HEK293T (cell line): Measurements from ENCODE around the gene LRRC45.

ENCODE experiments used
- ARNT ChIP-seq: fragments of 450-650 bp; IDR thresholded peaks from 2 replicates; pipeline ENCODE4 v1.6.1; 2017; ENCODE audit warnings: mild to moderate bottlenecking
- BHLHE40 ChIP-seq: fragments of 450-650 bp; IDR thresholded peaks from 2 replicates; pipeline ENCODE4 v1.6.1; 2016; ENCODE audit warnings: mild to moderate bottlenecking, moderate library complexity, borderline replicate concordance
- ELF4 ChIP-seq: fragments of 450-650 bp; IDR thresholded peaks from 2 replicates; pipeline ENCODE4 v1.6.1; 2017; ENCODE audit warnings: antibody characterized with exemption
- FOXA1 ChIP-seq: fragments of 450-650 bp; IDR thresholded peaks from 2 replicates; pipeline ENCODE4 v1.6.1; 2016; ENCODE audit warnings: mild to moderate bottlenecking
- FOXK2 ChIP-seq: fragments of 450-650 bp; IDR thresholded peaks from 2 replicates; pipeline ENCODE4 v1.6.1; 2016; ENCODE audit warnings: mild to moderate bottlenecking
- FOXM1 ChIP-seq: fragments of 450-650 bp; IDR thresholded peaks from 2 replicates; pipeline ENCODE4 v1.6.1; 2017; ENCODE audit warnings: mild to moderate bottlenecking, borderline replicate concordance
- HDGF ChIP-seq: fragments of 450-650 bp; IDR thresholded peaks from 2 replicates; pipeline ENCODE4 v1.6.1; 2017; ENCODE audit warnings: antibody characterized with exemption, borderline replicate concordance
- LEF1 ChIP-seq: fragments of 450-650 bp; IDR thresholded peaks from 2 replicates; pipeline ENCODE4 v1.6.1; 2017; ENCODE audit warnings: mild to moderate bottlenecking, borderline replicate concordance
- NFRKB ChIP-seq: fragments of 450-650 bp; IDR thresholded peaks from 2 replicates; pipeline ENCODE4 v1.6.1; 2016; ENCODE audit warnings: mild to moderate bottlenecking, moderate library complexity
- SP1 ChIP-seq: fragments of 450-650 bp; IDR thresholded peaks from 2 replicates; pipeline ENCODE4 v1.6.1; 2017
- SUZ12 ChIP-seq: fragments of 450-650 bp; IDR thresholded peaks from 2 replicates; pipeline ENCODE4 v1.6.1; 2016; ENCODE audit warnings: mild to moderate bottlenecking
- TARDBP ChIP-seq: fragments of 450-650 bp; IDR thresholded peaks from 2 replicates; pipeline ENCODE4 v1.6.1; 2016
- ZNF384 ChIP-seq: fragments of 450-650 bp; IDR thresholded peaks from 2 replicates; pipeline ENCODE4 v1.6.1; 2016
- TF ChIP-seq, protein P1 (sequence below): fragments of 450-650 bp; IDR thresholded peaks from 2 replicates; pipeline ENCODE4 v1.6.1; 2016

DNA sequence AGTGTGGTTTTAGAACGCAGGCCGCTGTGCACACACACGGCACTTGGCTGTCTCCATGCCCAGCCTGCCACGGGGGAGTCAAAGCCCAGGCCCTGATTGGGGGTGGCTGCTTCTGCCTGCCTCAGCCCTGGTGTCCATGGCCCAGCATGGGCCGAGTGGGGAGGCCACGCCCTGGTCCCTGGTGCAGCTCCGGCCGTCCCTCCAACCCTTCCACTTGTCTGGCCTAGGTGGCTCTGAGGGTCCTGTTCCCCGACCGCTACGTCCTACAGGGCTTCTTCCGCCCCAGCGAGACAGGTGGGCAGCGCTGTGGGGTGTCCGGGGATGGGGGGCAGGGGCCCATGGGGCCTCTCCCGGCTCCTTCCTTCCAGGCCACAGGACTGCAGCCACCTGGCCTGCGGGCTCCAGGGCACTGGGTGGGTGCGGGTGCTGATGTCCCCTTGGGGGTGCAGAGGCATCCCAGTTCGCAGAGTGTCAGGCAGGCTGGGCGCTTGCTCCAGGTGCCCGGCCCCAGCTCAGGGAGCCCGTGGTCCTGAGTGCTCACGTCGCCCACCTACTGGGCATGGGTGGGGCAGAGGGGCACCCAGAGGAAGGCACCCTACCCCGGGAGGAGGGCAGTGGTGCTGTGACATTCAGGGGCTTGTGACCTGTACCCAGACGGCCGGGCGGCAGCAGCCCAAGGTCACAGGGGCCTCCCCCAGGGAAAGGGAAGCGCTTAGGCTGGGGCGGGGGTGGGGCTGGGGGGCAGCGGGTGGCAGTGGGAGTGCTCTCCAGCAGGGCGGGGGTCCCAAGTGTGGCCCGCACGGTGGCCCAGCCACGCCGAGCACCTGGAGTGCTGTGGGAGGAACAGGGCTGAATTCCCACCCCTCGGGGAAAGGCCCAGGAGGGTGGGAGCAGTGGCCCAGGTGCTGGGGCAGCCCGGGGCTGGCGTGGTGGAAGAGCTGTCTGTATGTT, 12.3 kb upstream of the LRRC45 start:
- TF ChIP-seq TARDBP (no peak), ARNT (no peak), SUZ12 (no peak), FOXM1 (no peak), BHLHE40 (no peak), HDGF (no peak), FOXK2 (no peak), SP1 (no peak), ELF4 (no peak), FOXA1 (no peak), ZNF384 (no peak), NFRKB (no peak), LEF1 (no peak)
- TF ChIP-seq, protein P1, sequence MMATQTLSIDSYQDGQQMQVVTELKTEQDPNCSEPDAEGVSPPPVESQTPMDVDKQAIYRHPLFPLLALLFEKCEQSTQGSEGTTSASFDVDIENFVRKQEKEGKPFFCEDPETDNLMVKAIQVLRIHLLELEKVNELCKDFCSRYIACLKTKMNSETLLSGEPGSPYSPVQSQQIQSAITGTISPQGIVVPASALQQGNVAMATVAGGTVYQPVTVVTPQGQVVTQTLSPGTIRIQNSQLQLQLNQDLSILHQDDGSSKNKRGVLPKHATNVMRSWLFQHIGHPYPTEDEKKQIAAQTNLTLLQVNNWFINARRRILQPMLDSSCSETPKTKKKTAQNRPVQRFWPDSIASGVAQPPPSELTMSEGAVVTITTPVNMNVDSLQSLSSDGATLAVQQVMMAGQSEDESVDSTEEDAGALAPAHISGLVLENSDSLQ: no peak
